ENCODE measurements around the gene NOVA2.

NOVA2 gene

GRCh38 chr19:46019270-46019669, 45.6 kb upstream of the NOVA2 start:
- DNase-seq (ENCODE audit: low spot score) = no peak
- in situ Hi-C loops (cut with MboI; ENCODE audit: low sequenced_read_pairs, unreplicated experiment) = no loop called here
- no peak for TF ChIP-seq CTCF (IDR thresholded peaks at IDR 0.05; ENCODE audit: borderline replicate concordance, control extremely low read depth, extremely low read depth, insufficient read depth, missing control alignments)

GRCh38 chr19:46018729-46019251, 45.1 kb upstream of the NOVA2 start:
- DNase-seq (ENCODE audit: low spot score) = no peak
- in situ Hi-C loops (cut with MboI; ENCODE audit: low sequenced_read_pairs, unreplicated experiment) = no loop called here
- no peak for TF ChIP-seq CTCF (IDR thresholded peaks at IDR 0.05; ENCODE audit: borderline replicate concordance, control extremely low read depth, extremely low read depth, insufficient read depth, missing control alignments)

- no peak for DNase-seq (ENCODE audit: low spot score)
- no peak for TF ChIP-seq CTCF (IDR thresholded peaks at IDR 0.05; ENCODE audit: borderline replicate concordance, control extremely low read depth, extremely low read depth, insufficient read depth, missing control alignments)
- in situ Hi-C loops (cut with MboI; ENCODE audit: low sequenced_read_pairs, unreplicated experiment) = no loop called here
Observed at GRCh38 chr19:46017874-46018675, 44.4 kb upstream of the NOVA2 start.

- in situ Hi-C loops (cut with MboI; ENCODE audit: low sequenced_read_pairs, unreplicated experiment) = no loop called here
- no peak for TF ChIP-seq CTCF (IDR thresholded peaks at IDR 0.05; ENCODE audit: borderline replicate concordance, control extremely low read depth, extremely low read depth, insufficient read depth, missing control alignments)
- DNase-seq (ENCODE audit: low spot score) = no peak
Observed at GRCh38 chr19:46017095-46017429, 43.4 kb upstream of the NOVA2 start.

- peak; percentile 94 for DNase-seq (ENCODE audit: low spot score)
- peak; percentile 85 for TF ChIP-seq CTCF (IDR thresholded peaks at IDR 0.05; ENCODE audit: borderline replicate concordance, control extremely low read depth, extremely low read depth, insufficient read depth, missing control alignments)
- in situ Hi-C loops (cut with MboI; ENCODE audit: low sequenced_read_pairs, unreplicated experiment) = no loop called here
Observed at GRCh38 chr19:46016426-46017094, 42.9 kb upstream of the NOVA2 start.

GRCh38 chr19:46015687-46016425, 42.2 kb upstream of the NOVA2 start:
- no peak for TF ChIP-seq CTCF (IDR thresholded peaks at IDR 0.05; ENCODE audit: borderline replicate concordance, control extremely low read depth, extremely low read depth, insufficient read depth, missing control alignments)
- in situ Hi-C loops (cut with MboI; ENCODE audit: low sequenced_read_pairs, unreplicated experiment) = no loop called here
- peak; percentile 63 for DNase-seq (ENCODE audit: low spot score)
